Fibroblast of the conjunctiva (primary cell): ENCODE measurements around the gene ADAMTS13.

ENCODE experiments used
- DNase-seq: peaks from one replicate; pipeline ENCODE4 v3.0.0-alpha.2; 2010; ENCODE audit warnings: low read depth

ADAMTS13 gene

DNA sequence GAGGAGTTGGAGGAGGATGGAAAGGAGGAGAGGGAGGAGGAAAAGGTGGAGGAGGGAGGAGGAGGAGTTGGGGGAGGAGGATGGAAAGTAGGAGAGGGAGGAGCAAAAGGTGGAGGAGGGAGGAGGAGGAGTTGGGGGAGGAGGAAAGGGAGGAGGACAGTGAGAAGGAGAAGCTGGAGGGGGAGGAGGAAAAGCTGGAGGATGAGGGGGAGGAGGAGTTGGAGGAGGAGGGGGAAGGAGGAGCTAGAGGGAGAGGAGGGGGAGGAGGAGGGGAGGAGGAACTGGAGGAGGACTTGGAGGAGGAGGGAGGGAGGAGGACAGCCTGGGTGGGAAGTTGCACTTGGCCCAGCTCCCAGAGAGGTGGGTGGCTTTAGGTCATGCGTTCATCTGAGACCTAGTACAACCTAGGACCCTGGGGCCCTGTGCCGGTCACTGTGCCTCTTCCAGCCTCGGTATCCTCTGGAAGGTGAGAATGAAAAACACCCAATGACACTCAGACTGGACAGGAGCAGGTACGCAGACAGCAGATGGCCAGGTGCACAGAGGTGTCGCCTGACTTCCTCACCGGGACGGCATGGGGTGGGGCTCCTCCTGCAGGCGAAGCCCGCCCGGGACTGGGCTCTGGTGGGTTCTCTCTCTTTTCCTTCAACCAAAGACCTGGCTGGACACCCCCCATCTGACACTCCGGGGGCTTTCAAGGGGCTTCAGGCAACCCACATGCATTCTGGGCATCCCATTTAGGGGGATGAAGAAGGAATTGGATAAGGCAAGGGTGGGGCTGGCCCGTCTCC is 68.9 kb downstream of the ADAMTS13 start:
- no peak for DNase-seq

- DNase-seq, result no peak
These were observed 69.4 kb downstream of the ADAMTS13 start for GRCh38 chr9:133491656-133491925.

GRCh38 chr9:133492061-133493021 is 70.2 kb downstream of the ADAMTS13 start:
- no peak for DNase-seq

DNA sequence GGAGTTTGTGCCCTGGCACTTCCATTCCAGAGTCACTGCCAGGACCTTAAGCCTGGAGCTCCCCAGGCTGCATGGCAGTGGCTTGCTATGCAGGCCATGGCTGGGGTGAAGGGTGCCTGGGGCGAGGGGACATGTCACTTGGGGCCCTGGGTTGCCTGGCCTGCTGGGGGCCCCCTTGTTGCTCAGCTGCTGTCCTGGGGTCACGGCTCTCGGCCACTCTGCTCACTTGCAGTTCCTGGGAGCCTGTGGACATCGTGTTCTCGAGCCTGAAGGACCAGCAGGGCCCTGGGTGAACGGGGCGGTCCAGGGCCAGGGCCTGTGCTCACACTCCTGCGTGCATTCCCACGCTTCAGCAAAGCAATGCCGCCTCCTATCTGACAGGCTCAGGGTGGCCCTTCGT is 71.3 kb downstream of the ADAMTS13 start:
- DNase-seq, result no peak

DNA sequence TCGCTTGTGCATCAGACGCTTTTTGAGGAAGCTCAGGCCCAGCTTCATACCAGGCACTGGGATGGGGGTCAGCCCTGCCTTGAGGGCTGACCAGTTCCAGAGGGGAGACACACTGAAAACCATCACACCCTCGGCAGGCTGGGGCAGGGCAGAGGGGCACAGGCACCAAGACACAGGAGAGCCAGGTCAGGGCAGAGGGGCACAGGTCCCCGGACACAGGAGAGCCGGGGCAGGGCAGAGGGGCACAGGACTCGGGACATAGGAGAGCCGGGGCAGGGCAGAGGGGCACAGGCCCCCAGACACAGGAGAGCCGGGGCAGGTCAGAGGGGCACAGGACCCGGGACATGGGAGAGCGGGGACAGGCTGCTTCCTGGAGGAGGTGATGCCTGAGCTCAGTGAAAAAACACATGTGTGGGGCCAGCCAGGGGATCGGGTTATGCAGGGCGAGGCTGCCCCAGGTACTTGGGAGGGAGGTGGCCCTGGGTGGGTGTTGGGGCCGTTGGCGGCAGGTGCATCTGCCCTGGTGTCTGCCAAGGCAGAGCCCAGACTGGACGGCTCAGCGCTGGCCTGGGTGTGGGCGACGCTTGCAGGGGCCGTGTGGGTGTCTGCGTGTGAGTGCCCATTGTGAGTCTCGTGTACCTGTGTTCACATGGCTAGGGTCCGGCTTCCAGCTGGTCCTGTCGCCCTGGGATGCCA is 71.8 kb downstream of the ADAMTS13 start:
- DNase-seq, result no peak

GRCh38 chr9:133494636-133495326 is 72.6 kb downstream of the ADAMTS13 start:
- no peak for DNase-seq

GRCh38 chr9:133495327-133496293 is 73.4 kb downstream of the ADAMTS13 start:
- DNase-seq, result no peak

GRCh38 chr9:133496861-133497842 is 75.0 kb downstream of the ADAMTS13 start:
- no peak for DNase-seq

- no peak for DNase-seq
These were observed 77.1 kb downstream of the ADAMTS13 start for GRCh38 chr9:133499132-133499891.

DNA sequence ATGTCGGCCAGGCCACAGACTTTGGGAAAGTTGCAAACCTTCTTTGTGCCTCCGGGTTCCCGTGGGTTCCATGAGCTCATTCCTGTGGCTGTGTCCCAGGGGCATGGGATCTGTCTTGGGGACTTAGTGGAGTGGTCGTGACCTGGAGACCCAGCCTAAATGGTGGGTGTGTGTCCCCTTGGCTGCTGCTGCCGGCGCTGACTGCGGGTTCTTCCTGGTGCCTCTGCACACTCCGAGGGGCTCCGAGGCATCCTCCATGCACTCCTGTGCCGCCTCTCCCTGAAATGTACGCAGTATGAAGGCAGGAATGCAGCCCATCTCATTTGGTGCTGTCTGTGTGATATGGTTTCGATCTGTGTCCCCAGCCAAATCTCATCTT is 77.7 kb downstream of the ADAMTS13 start:
- no peak for DNase-seq

DNA sequence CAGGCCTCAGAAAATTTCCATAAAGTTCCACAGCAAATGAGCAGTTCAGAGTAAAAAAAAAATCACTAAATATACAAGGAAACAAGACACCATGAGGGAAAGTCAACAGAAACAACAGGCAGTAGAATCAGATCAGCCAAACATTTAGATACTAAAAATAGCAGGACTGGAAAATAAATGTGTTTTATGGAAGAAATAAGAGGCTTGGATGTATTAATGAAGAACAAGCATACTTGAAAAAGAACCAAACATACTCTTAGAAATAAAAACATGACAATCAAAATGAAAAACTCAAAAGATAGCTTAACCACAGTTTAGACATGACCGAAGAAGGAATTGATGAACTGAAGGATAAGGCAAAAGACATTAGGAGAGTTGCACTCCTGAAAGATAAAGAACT is 79.9 kb downstream of the ADAMTS13 start:
- DNase-seq, result no peak

GRCh38 chr9:133505186-133505830 is 83.1 kb downstream of the ADAMTS13 start:
- no peak for DNase-seq

DNA sequence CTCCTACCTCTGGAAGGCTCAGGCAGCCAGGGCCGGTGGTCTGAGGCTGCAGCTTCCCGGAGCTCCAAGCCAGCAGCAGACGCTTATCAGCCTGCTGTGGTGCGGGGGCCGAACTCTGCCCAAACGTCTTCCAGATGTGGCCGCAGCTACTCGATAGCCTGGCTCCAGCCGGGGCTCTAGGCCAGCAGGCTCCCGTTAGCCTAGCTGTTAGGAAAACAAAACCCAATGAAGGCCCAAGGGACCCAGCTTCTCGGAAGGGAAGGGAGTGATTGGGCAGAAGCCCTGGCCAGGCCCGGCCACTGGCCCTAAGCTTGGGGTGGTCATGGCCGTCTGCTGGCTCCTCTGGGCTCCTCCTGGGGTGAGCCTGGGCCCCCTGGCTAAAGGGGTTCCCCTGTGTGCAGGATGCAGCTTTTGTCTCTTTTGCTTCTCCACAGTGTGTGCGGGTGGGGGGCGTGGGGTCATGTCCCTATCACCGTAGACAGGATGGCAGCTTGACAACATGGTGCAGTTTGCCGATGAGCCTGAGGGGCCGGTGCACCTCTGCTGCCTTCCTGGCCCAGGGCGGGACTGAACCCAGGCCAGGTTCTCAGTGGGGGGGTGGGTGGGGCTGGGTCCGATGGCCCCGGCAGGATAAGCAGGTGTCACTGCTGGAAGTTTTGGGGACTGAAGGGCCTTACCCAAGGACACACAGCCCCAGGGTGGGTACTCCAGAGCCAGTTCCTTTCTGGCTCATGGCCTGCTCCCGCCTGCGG is 83.9 kb downstream of the ADAMTS13 start:
- peak; percentile 61 for DNase-seq

- peak; percentile 51 for DNase-seq
These were observed 84.5 kb downstream of the ADAMTS13 start for GRCh38 chr9:133506653-133507038.

DNA sequence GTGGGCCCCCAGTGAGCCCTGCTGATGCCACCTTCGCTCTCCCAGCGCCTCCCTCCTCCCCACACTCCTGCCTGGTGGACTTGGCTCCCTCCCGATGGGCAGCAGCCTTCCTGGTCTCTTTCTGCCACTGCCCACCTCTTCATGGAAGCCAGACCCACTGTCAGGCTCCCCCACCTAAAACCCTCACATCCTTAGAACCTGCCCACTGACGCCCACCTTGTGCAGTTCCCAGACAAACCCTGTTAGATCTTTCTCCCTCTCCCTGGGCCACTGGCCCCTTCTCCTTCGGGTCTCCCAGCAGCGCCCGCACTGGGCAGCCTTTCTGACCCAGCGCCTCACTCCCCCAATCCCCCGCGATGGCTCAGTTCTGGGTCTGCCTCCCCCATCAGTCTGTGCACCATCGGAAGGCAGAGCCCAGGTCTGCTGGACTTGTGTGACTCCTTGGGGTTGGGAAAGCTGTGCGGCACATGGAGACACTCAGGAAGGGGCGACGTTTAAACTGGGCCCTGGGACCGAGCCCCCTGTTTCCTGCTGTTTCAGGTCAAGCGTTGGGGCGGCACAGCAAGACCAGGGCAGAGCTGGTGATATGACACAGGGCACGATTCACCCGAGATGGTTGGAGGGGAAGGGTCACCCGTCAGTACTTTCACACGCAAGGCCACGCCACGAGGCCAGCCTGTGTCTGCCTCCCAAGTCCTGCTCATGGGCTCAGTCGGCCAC is 85.2 kb downstream of the ADAMTS13 start:
- no peak for DNase-seq

- no peak for DNase-seq
These were observed 85.9 kb downstream of the ADAMTS13 start for GRCh38 chr9:133508046-133508445.
